Measurements from ENCODE around the gene ZNF629. TPM values are rescaled to one million over a fixed set of nuclear protein-coding genes. Genes with fewer than 3 reads are reported as not detected.

The ZNF629 gene
- total RNA-seq, 3 donors from 2014 or later, result 5.3 to 7.0 (median 7.0) TPM

- H3K4me1 Mint-ChIP-seq (ENCODE audit: low read depth), result peaks cover 18% of the 10 kb centered on the region
- H3K27me3 Mint-ChIP-seq (ENCODE audit: low read depth), result no peaks in the 10 kb centered on the region
- no peak overlapping the region for H3K4me3 Mint-ChIP-seq
- DNase-seq (no peak), ATAC-seq (no peak)
- peaks cover 36% of the 10 kb centered on the region for H3K36me3 Mint-ChIP-seq (ENCODE audit: insufficient read depth)
- no peaks in the 10 kb centered on the region for H3K9me3 Mint-ChIP-seq
Measured at GRCh38 chr16:30766206-30766932, 20.6 kb downstream of the ZNF629 start.

- H3K27me3 Mint-ChIP-seq (ENCODE audit: low read depth), result no peaks in the 10 kb centered on the region
- ATAC-seq (no peak), DNase-seq (no peak)
- H3K4me1 Mint-ChIP-seq (ENCODE audit: low read depth), result peaks cover 27% of the 10 kb centered on the region
- no peaks in the 10 kb centered on the region for H3K9me3 Mint-ChIP-seq
- H3K4me3 Mint-ChIP-seq, result no peak overlapping the region
- H3K36me3 Mint-ChIP-seq (ENCODE audit: insufficient read depth), result peaks cover 32% of the 10 kb centered on the region
Measured at GRCh38 chr16:30764816-30765465, 22.1 kb downstream of the ZNF629 start.

- no peaks in the 10 kb centered on the region for H3K9me3 Mint-ChIP-seq
- ATAC-seq (no peak), DNase-seq (no peak)
- H3K27me3 Mint-ChIP-seq (ENCODE audit: low read depth), result no peaks in the 10 kb centered on the region
- H3K4me1 Mint-ChIP-seq (ENCODE audit: low read depth), result peaks cover 27% of the 10 kb centered on the region
- H3K4me3 Mint-ChIP-seq, result peak overlapping the region; percentile 94
- peaks cover 31% of the 10 kb centered on the region for H3K36me3 Mint-ChIP-seq (ENCODE audit: insufficient read depth)
Measured at GRCh38 chr16:30764086-30764485, 22.9 kb downstream of the ZNF629 start.

- Mint-ChIP-seq H3K4me1 (ENCODE audit: low read depth) (peaks cover 26% of the 10 kb centered on the region), H3K27me3 (ENCODE audit: low read depth) (no peaks in the 10 kb centered on the region)
Measured at GRCh38 chr16:30762991-30763725, 23.8 kb downstream of the ZNF629 start.

GRCh38 chr16:30761928-30762902 lies 24.8 kb downstream of the ZNF629 start, which contains the start of the genes CFAP119 and RNF40:
CFAP119 (minus strand) TSS chr16:30762062; CDS start chr16:30761748, 314 bp downstream.
RNF40 (plus strand) TSS chr16:30762322; CDS start chr16:30762546, 224 bp downstream.
- DNase-seq, result peak; percentile 81
- peak; percentile 91 to 93 for ATAC-seq
- no peaks in the 10 kb centered on the region for H3K27me3 Mint-ChIP-seq (ENCODE audit: low read depth)
- no peaks in the 10 kb centered on the region for H3K9me3 Mint-ChIP-seq
- peak within 1 kb of the TSS; percentile 94 for H3K4me3 Mint-ChIP-seq
- peaks cover 24% of the 10 kb centered on the region for H3K36me3 Mint-ChIP-seq (ENCODE audit: insufficient read depth)
- H3K4me1 Mint-ChIP-seq (ENCODE audit: low read depth), result peaks cover 26% of the 10 kb centered on the region

More at GRCh38 chr16:30762991-30763725, 23.8 kb downstream of the ZNF629 start:
- DNase-seq, result no peak
- Mint-ChIP-seq H3K4me3 (peak overlapping the region; percentile 94), H3K36me3 (ENCODE audit: insufficient read depth) (peaks cover 25% of the 10 kb centered on the region), H3K9me3 (no peaks in the 10 kb centered on the region)
- ATAC-seq, result no peak

- ATAC-seq (peak; percentile 51 to 52), DNase-seq (peak; percentile 21)
- no peaks in the 10 kb centered on the region for H3K27me3 Mint-ChIP-seq (ENCODE audit: low read depth)
- H3K9me3 Mint-ChIP-seq, result no peaks in the 10 kb centered on the region
- peaks cover 22% of the 10 kb centered on the region for H3K36me3 Mint-ChIP-seq (ENCODE audit: insufficient read depth)
- H3K4me3 Mint-ChIP-seq, result peak overlapping the region; percentile 94
- peaks cover 23% of the 10 kb centered on the region for H3K4me1 Mint-ChIP-seq (ENCODE audit: low read depth)
Measured at GRCh38 chr16:30761427-30761927, 25.5 kb downstream of the ZNF629 start.

GRCh38 chr16:30760577-30761426 lies 26.2 kb downstream of the ZNF629 start:
- ATAC-seq (no peak), DNase-seq (no peak)
- H3K27me3 Mint-ChIP-seq (ENCODE audit: low read depth), result no peaks in the 10 kb centered on the region
- H3K36me3 Mint-ChIP-seq (ENCODE audit: insufficient read depth), result peaks cover 18% of the 10 kb centered on the region
- no peaks in the 10 kb centered on the region for H3K9me3 Mint-ChIP-seq
- peak overlapping the region; percentile 94 for H3K4me3 Mint-ChIP-seq
- peaks cover 23% of the 10 kb centered on the region for H3K4me1 Mint-ChIP-seq (ENCODE audit: low read depth)

- DNase-seq (no peak), ATAC-seq (no peak)
- Mint-ChIP-seq H3K9me3 (no peaks in the 10 kb centered on the region), H3K4me1 (ENCODE audit: low read depth) (peaks cover 23% of the 10 kb centered on the region), H3K27me3 (ENCODE audit: low read depth) (no peaks in the 10 kb centered on the region), H3K4me3 (peak overlapping the region; percentile 21), H3K36me3 (ENCODE audit: insufficient read depth) (peaks cover 13% of the 10 kb centered on the region)
Measured at GRCh38 chr16:30760001-30760559, 26.9 kb downstream of the ZNF629 start.

GRCh38 chr16:30758988-30759491 lies 28.0 kb downstream of the ZNF629 start:
- DNase-seq (no peak), ATAC-seq (no peak)
- no peaks in the 10 kb centered on the region for H3K9me3 Mint-ChIP-seq
- H3K4me1 Mint-ChIP-seq (ENCODE audit: low read depth), result peaks cover 23% of the 10 kb centered on the region
- H3K4me3 Mint-ChIP-seq, result no peak overlapping the region
- peaks cover 10% of the 10 kb centered on the region for H3K36me3 Mint-ChIP-seq (ENCODE audit: insufficient read depth)
- H3K27me3 Mint-ChIP-seq (ENCODE audit: low read depth), result no peaks in the 10 kb centered on the region

- no peaks in the 10 kb centered on the region for H3K9me3 Mint-ChIP-seq
Measured at GRCh38 chr16:30757316-30757715, 29.7 kb downstream of the ZNF629 start.

GRCh38 chr16:30756781-30757100 lies 30.3 kb downstream of the ZNF629 start:
- no peaks in the 10 kb centered on the region for H3K27me3 Mint-ChIP-seq (ENCODE audit: low read depth)
- no peaks in the 10 kb centered on the region for H3K9me3 Mint-ChIP-seq
- ATAC-seq (no peak), DNase-seq (no peak)
- H3K4me1 Mint-ChIP-seq (ENCODE audit: low read depth), result peaks cover 9% of the 10 kb centered on the region
- H3K4me3 Mint-ChIP-seq, result no peak overlapping the region
- peaks cover 2% of the 10 kb centered on the region for H3K36me3 Mint-ChIP-seq (ENCODE audit: insufficient read depth)

More at GRCh38 chr16:30757316-30757715, 29.7 kb downstream of the ZNF629 start:
- no peak overlapping the region for H3K4me3 Mint-ChIP-seq
- ATAC-seq, result no peak
- no peak for DNase-seq
- peaks cover 9% of the 10 kb centered on the region for H3K4me1 Mint-ChIP-seq (ENCODE audit: low read depth)
- H3K36me3 Mint-ChIP-seq (ENCODE audit: insufficient read depth), result peaks cover 2% of the 10 kb centered on the region
- no peaks in the 10 kb centered on the region for H3K27me3 Mint-ChIP-seq (ENCODE audit: low read depth)

GRCh38 chr16:30755955-30756780 lies 30.8 kb downstream of the ZNF629 start:
- no peak for ATAC-seq
- no peaks in the 10 kb centered on the region for H3K9me3 Mint-ChIP-seq
- peaks cover 8% of the 10 kb centered on the region for H3K4me1 Mint-ChIP-seq (ENCODE audit: low read depth)

More at GRCh38 chr16:30755955-30756780, 30.8 kb downstream of the ZNF629 start:
- H3K36me3 Mint-ChIP-seq (ENCODE audit: insufficient read depth), result peaks cover 7% of the 10 kb centered on the region
- no peak for DNase-seq
- no peaks in the 10 kb centered on the region for H3K27me3 Mint-ChIP-seq (ENCODE audit: low read depth)
- no peak overlapping the region for H3K4me3 Mint-ChIP-seq

Data from activated T-cell treated with anti-CD3 and anti-CD28 coated beads, Interleukin-2, amount 50 U/mL, for 4 hours (primary cell).